Prostate gland (tissue), 2 donors: ENCODE results near the gene NRF1.

Experiments
- POLR2A ChIP-seq: fragments of 450-650 bp; IDR thresholded peaks from one replicate; pipeline ENCODE4 v1.6.1; 2016; ENCODE audit warnings: antibody characterized with exemption, mild to moderate bottlenecking
- POLR2AphosphoS5 ChIP-seq: sonication (generic); formaldehyde crosslinking; IDR thresholded peaks from one replicate; pipeline ENCODE4 v1.6.1; 2017; ENCODE audit warnings: antibody characterized with exemption
- TF ChIP-seq, protein P1 (sequence below), 4 experiments: fragments of 200-600 bp in 2 of 4; fragments of 450-650 bp in 2 of 4; sonication (generic) in 2 of 4; IDR thresholded peaks; 1 replicate in 3 of 4; 2 replicates in 1 of 4; pipeline ENCODE4 v1.5.1; 2016 to 2019; ENCODE audit warnings: antibody characterized with exemption in 4 of 4, mild to moderate bottlenecking in 2 of 4, moderate library complexity in 2 of 4

DNA sequence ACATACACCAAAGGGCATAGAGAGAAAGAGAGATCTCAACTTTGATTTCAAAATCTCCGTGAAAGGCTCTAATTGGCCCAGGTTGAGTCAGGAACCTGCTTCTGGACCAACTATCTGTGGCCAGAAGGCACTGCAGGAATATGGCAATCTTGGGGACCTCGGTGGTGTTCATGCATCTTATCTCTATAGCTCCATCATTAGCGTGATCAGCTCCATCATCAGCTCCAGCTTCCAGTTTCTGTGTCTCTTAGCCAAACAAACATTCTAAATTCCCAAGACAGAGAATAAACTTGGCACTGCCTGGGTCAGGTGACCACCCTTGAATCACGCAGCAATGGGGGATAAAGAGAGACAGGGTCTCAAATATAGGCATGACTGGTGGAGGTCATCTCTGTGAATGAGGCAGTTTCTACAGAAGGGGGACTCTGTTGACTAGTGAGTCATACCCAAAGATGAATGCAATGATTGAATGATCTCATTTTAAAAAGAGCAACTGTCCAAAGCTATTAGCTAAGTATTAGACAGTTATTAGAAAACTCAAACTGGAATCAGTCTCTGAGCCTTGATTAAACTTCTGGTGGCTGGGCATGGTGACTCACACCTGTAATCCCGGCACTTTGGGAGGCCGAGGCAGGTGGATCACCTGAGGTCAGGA is 5.4 kb upstream of the NRF1 start:
- TF ChIP-seq, protein P1, sequence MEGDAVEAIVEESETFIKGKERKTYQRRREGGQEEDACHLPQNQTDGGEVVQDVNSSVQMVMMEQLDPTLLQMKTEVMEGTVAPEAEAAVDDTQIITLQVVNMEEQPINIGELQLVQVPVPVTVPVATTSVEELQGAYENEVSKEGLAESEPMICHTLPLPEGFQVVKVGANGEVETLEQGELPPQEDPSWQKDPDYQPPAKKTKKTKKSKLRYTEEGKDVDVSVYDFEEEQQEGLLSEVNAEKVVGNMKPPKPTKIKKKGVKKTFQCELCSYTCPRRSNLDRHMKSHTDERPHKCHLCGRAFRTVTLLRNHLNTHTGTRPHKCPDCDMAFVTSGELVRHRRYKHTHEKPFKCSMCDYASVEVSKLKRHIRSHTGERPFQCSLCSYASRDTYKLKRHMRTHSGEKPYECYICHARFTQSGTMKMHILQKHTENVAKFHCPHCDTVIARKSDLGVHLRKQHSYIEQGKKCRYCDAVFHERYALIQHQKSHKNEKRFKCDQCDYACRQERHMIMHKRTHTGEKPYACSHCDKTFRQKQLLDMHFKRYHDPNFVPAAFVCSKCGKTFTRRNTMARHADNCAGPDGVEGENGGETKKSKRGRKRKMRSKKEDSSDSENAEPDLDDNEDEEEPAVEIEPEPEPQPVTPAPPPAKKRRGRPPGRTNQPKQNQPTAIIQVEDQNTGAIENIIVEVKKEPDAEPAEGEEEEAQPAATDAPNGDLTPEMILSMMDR (IDR thresholded peaks at IDR 0.05) = no peak
- TF ChIP-seq POLR2A (no peak), POLR2AphosphoS5 (no peak)
